Measurements from ENCODE around the gene TWF2. TPM values are rescaled to one million over a fixed set of nuclear protein-coding genes. Genes with fewer than 3 reads are reported as not detected.

The TWF2 gene
- total RNA-seq, 6 donors from 2014 or later, result 31.9 to 83.5 (median 66.6) TPM

DNA sequence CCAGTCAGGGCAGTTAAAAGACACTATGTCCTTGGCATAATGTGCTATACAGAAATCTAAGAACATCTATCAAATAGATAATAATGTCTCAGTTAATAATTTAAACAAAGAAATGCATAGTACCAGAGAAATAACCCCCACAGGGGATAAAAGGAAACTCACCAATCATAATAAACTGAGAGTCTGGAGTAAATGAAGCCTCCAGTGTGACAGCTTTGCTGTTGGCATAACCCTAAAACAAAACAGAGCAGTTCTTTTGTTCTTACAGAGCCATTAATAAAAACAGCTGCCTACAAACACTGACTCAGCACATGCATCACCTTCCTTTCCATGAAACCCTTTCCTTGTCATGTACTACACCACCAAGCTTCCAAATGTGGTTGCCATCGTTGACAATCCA lies 20.1 kb upstream of the TWF2 start:
- H3K27me3 ChIP-seq, result no peaks in the 10 kb centered on the region
- no peaks in the 10 kb centered on the region for H3K9me3 ChIP-seq
- TF ChIP-seq POLR2AphosphoS5 (IDR thresholded peaks at IDR 0.05) (no peak), POLR2A (IDR thresholded peaks at IDR 0.05) (no peak), EP300 (IDR thresholded peaks at IDR 0.05) (no peak)
- TF ChIP-seq, protein P1, sequence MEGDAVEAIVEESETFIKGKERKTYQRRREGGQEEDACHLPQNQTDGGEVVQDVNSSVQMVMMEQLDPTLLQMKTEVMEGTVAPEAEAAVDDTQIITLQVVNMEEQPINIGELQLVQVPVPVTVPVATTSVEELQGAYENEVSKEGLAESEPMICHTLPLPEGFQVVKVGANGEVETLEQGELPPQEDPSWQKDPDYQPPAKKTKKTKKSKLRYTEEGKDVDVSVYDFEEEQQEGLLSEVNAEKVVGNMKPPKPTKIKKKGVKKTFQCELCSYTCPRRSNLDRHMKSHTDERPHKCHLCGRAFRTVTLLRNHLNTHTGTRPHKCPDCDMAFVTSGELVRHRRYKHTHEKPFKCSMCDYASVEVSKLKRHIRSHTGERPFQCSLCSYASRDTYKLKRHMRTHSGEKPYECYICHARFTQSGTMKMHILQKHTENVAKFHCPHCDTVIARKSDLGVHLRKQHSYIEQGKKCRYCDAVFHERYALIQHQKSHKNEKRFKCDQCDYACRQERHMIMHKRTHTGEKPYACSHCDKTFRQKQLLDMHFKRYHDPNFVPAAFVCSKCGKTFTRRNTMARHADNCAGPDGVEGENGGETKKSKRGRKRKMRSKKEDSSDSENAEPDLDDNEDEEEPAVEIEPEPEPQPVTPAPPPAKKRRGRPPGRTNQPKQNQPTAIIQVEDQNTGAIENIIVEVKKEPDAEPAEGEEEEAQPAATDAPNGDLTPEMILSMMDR (IDR thresholded peaks at IDR 0.05), result no peak
- ATAC-seq (ENCODE audit: low FRiP score in 2 of 2) (no peak), DNase-seq (no peak)
- peaks cover 66 to 100% (median 84%) of the 10 kb centered on the region in 4 donors for H3K36me3 ChIP-seq
- no peak overlapping the region for H3K27ac ChIP-seq
- peaks cover 1 to 20% (median 3%) of the 10 kb centered on the region in 4 donors for H3K4me1 ChIP-seq
- WGBS, 2 donors, result 53 to 63% methylated on average over 1 of the region's 1 CpG
- H3K4me3 ChIP-seq, result no peak overlapping the region

DNA sequence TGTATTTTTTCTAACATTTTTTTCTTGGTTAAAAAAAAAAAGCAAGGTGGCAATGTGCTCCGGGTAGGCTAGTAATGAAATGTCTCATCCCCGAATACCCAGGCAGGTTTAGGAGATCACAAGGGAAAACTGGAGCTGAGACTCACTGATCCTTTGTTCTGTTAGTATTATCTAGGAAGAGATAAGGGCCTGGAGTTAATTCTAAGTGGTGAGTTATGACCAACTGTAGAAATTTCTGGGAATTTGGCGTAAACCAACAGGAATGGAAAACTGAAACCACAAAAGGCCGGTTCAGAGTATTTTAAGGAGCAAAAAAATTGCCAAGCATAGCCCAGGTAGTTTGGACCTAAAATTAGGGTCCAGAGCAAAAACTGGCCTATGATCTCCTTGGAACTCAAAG lies 19.0 kb upstream of the TWF2 start:
- Histone ChIP-seq H3K4me1 (peaks cover 3 to 22% (median 9%) of the 10 kb centered on the region in 4 donors), H3K4me3 (no peak overlapping the region), H3K27ac (no peak overlapping the region), H3K27me3 (no peaks in the 10 kb centered on the region), H3K9me3 (no peaks in the 10 kb centered on the region), H3K36me3 (peaks cover 57 to 100% (median 83%) of the 10 kb centered on the region in 4 donors)
- 84 to 89% methylated on average over 4 of the region's 4 CpGs for WGBS, 2 donors
- ATAC-seq (ENCODE audit: low FRiP score in 2 of 2) (no peak), DNase-seq (no peak)
- TF ChIP-seq EP300 (IDR thresholded peaks at IDR 0.05), result no peak
- no peak for TF ChIP-seq POLR2AphosphoS5 (IDR thresholded peaks at IDR 0.05)
- TF ChIP-seq POLR2A (IDR thresholded peaks at IDR 0.05), result no peak
- TF ChIP-seq, protein P1 (IDR thresholded peaks at IDR 0.05), result no peak

DNA sequence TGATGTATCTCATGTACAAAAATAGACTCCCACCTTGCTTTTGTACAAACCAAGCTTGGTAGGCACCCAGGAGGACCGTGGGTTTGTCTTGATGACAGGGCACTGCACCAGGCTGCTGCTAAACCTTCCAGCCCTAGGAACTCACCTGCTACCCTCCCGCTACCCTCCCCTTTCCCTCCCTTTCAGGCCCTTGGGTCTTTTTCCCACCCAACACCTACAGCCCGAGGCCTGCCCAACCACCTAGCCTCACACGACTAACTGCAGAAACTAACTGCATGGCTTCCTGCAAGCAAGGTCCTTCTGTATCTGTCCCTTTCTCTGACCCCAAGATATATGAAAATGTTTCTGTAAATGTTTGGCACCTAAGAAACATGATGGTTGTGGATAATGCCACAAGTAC lies 17.7 kb upstream of the TWF2 start:
- DNase-seq, result no peak
- Histone ChIP-seq H3K9me3 (no peaks in the 10 kb centered on the region), H3K4me1 (peaks cover 3 to 23% (median 10%) of the 10 kb centered on the region in 4 donors), H3K4me3 (no peak overlapping the region), H3K36me3 (peaks cover 49 to 100% (median 76%) of the 10 kb centered on the region in 4 donors), H3K27me3 (no peaks in the 10 kb centered on the region), H3K27ac (no peak overlapping the region)
- 80 to 87% methylated on average over 4 of the region's 4 CpGs for WGBS, 2 donors
- TF ChIP-seq POLR2AphosphoS5 (IDR thresholded peaks at IDR 0.05) (no peak), EP300 (IDR thresholded peaks at IDR 0.05) (no peak), POLR2A (IDR thresholded peaks at IDR 0.05) (no peak)
- TF ChIP-seq, protein P1 (IDR thresholded peaks at IDR 0.05), result no peak
- no peak for ATAC-seq (ENCODE audit: low FRiP score in 2 of 2)

DNA sequence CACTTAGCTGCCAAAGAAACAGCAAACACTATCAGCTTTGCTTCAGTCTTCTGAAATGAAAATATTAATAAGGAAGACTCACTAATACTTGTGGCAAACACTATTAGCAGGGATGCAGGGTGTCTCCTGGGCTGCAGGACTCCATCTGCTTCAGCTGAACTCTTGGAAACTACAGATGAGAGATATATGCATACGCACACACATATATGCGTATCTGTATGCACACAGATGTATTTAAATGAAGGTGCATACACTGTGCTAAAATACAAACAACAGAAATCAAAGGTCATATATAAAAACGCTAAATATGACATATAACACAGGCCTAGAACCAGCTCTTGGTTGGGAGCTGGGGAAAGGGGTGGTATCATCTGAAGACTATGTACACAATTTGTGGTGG lies 17.2 kb upstream of the TWF2 start:
- ATAC-seq (ENCODE audit: low FRiP score in 2 of 2), result no peak
- Histone ChIP-seq H3K9me3 (no peaks in the 10 kb centered on the region), H3K27me3 (no peaks in the 10 kb centered on the region), H3K27ac (no peak overlapping the region), H3K36me3 (peaks cover 49 to 100% (median 76%) of the 10 kb centered on the region in 4 donors), H3K4me1 (peaks cover 3 to 23% (median 10%) of the 10 kb centered on the region in 4 donors), H3K4me3 (no peak overlapping the region)
- no peak for DNase-seq
- TF ChIP-seq EP300 (IDR thresholded peaks at IDR 0.05) (no peak), POLR2AphosphoS5 (IDR thresholded peaks at IDR 0.05) (no peak), POLR2A (IDR thresholded peaks at IDR 0.05) (no peak)
- TF ChIP-seq, protein P1 (IDR thresholded peaks at IDR 0.05), result no peak
- WGBS, 2 donors, result 82 to 92% methylated on average over 3 of the region's 3 CpGs

DNA sequence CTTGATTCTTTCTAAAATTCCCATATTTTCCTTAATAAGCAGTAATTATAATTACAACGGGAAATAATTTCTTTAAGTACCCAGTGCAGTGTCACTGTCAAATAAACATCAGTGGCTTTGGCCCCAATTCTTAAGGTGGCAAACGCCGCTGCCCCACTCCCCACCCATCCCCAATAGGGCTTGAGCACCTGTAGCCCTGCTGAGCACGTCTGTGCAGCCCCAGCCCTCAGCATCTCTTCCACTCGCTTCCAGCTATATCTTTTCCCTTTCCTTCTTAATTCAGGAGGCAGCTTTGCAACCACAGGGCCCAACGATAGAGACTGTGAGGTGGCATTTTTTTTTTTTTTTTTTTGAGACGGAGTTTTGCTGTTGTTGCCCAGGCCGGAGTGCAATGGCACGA lies 15.7 kb upstream of the TWF2 start:
- no peak for DNase-seq
- H3K27ac ChIP-seq, result peak overlapping the region in 1 of 4 donors; percentile 41
- ATAC-seq (ENCODE audit: low FRiP score in 2 of 2), result no peak
- 82 to 87% methylated on average over 9 of the region's 9 CpGs for WGBS, 2 donors
- TF ChIP-seq, protein P1 (IDR thresholded peaks at IDR 0.05), result no peak
- TF ChIP-seq EP300 (IDR thresholded peaks at IDR 0.05) (no peak), POLR2AphosphoS5 (IDR thresholded peaks at IDR 0.05) (no peak), POLR2A (IDR thresholded peaks at IDR 0.05) (no peak)
- H3K4me3 ChIP-seq, result no peak overlapping the region
- peaks cover 3 to 29% (median 10%) of the 10 kb centered on the region in 4 donors for H3K4me1 ChIP-seq
- H3K27me3 ChIP-seq, result no peaks in the 10 kb centered on the region
- H3K9me3 ChIP-seq, result no peaks in the 10 kb centered on the region
- H3K36me3 ChIP-seq, result peaks cover 41 to 100% (median 62%) of the 10 kb centered on the region in 4 donors

Measured in upper lobe of left lung (tissue), 6 donors.